HAP-1 (cell line): ENCODE measurements around the gene PCDHA4.

Source experiments
- DNase-seq, 2 experiments: peaks; one replicate each; pipeline ENCODE4 v3.0.0-alpha.2; 2016 to 2020; ENCODE audit warnings: low spot score in 2 of 2
- H3K27me3 ChIP-seq: fragments of 250-450 bp; sonication (Bioruptor Pico); 2 replicates; pipeline ENCODE4 v1.5.1; 2020; ENCODE audit warnings: low read depth, mild to moderate bottlenecking, moderate library complexity
- H3K36me3 ChIP-seq: fragments of 250-450 bp; sonication (Bioruptor Pico); replicated peaks from 2 replicates; pipeline ENCODE4 v1.5.1; 2020; ENCODE audit warnings: mild to moderate bottlenecking
- H3K4me1 ChIP-seq: fragments of 250-450 bp; sonication (Bioruptor Pico); 2 replicates; pipeline ENCODE4 v1.5.1; 2020; ENCODE audit warnings: mild to moderate bottlenecking
- H3K4me3 ChIP-seq: fragments of 250-450 bp; sonication (Bioruptor Pico); 2 replicates; pipeline ENCODE4 v1.5.1; 2020; ENCODE audit warnings: mild to moderate bottlenecking, moderate library complexity
- H3K9me3 ChIP-seq: fragments of 250-450 bp; sonication (Bioruptor Pico); 2 replicates; pipeline ENCODE4 v1.5.1; 2020; ENCODE audit warnings: mild to moderate bottlenecking, moderate library complexity
- in situ Hi-C: fragments of 300-500 bp; cut with MboI; formaldehyde crosslinking; loops from 3 replicates; pipeline ENCODE4 v1.14.3; 2020; ENCODE audit warnings: low sequenced_read_pairs, inconsistent platforms, mixed read lengths

PCDHA4 gene

DNA sequence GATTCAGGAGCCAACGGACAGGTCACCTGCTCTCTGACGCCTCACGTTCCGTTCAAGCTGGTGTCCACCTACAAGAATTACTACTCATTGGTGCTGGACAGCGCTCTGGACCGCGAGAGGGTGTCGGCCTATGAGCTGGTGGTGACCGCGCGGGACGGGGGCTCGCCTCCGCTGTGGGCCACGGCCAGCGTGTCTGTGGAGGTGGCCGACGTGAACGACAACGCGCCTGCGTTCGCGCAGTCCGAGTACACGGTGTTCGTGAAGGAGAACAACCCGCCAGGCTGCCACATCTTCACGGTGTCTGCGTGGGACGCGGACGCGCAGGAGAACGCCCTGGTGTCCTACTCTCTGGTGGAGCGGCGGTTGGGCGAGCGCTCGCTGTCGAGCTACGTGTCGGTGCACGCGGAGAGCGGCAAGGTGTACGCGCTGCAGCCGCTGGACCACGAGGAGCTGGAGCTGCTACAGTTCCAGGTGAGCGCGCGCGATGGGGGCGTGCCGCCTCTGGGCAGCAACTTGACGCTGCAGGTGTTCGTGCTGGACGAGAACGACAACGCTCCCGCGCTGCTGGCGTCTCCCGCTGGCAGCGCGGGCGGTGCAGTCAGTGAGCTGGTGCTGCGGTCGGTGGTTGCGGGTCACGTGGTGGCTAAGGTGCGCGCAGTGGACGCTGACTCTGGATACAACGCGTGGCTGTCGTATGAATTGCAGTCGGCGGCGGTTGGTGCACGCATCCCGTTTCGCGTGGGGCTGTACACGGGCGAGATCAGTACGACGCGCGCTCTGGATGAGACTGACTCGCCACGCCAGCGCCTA is 50.5 kb downstream of the PCDHA4 start:
- Histone ChIP-seq H3K9me3 (no peaks in the 10 kb centered on the region), H3K27me3 (no peaks in the 10 kb centered on the region), H3K36me3 (no peaks in the 10 kb centered on the region), H3K4me3 (no peak overlapping the region), H3K4me1 (no peaks in the 10 kb centered on the region)
- no peak for DNase-seq
- in situ Hi-C loops = no loop called here

DNA sequence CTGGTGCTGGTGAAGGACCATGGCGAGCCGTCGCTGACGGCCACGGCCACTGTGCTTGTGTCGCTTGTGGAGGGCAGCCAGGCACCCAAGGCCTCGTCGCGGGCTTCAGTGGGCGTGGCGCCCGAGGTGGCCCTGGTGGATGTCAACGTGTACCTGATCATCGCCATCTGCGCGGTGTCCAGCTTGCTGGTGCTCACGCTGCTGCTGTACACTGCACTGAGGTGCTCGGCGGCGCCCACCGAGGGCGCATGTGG is 51.0 kb downstream of the PCDHA4 start:
- DNase-seq = no peak
- in situ Hi-C loops = no loop called here
- Histone ChIP-seq H3K4me1 (no peaks in the 10 kb centered on the region), H3K27me3 (no peaks in the 10 kb centered on the region), H3K9me3 (no peaks in the 10 kb centered on the region), H3K4me3 (no peak overlapping the region), H3K36me3 (no peaks in the 10 kb centered on the region)

DNA sequence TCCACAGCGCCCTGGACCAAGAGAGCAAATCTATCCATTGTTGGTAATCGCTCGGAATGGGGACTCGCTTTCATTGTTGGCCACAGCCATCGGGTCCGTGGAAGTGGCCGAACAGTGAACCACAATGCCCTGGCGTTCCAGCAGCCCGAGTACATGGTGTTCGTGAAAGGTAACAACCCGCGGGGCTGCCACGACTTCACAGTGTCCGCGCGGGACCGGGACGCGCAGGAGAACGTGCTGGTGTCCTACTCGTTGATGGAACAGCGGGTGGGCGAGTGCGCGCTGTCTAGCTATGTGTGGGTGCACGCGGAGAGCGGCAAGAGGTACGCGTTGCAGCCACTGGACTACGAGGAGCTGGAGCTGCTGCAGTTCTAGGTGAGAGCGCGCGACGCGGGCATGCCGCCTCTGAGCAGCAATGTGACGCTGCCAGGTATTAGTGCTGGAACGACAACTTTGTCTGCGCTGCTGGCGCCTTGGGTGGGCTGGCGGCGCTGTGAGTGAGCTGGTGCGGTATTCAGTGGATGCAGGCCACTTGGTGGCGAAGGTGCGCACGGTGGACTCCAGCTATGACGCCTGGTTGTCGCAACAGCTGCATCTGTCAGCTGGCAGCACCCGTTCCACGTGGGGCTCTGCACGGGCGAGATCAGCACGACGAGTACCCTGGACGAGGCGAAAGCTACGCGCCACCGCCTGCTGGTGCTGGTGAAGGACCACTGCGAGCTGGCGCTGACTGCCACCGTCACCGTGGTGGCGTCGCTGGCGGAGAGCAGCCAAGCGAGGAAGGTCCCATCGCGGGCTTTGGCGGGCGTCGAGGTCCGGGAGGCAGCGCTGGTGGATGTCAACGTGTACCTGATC is 55.8 kb downstream of the PCDHA4 start:
- H3K36me3 ChIP-seq = no peaks in the 10 kb centered on the region
- H3K27me3 ChIP-seq = peaks cover 3% of the 10 kb centered on the region; the same call in 1 of the 2 replicates
- H3K4me3 ChIP-seq = no peak overlapping the region
- DNase-seq = no peak
- H3K9me3 ChIP-seq = no peaks in the 10 kb centered on the region
- in situ Hi-C loops = no loop called here
- no peaks in the 10 kb centered on the region for H3K4me1 ChIP-seq
